Activated CD8-positive, alpha-beta T cell treated with anti-CD3 and anti-CD28 coated beads, Interleukin-2, amount 10 ng/mL, durations not matched to agents 7 days and 5 days (primary cell): ENCODE data around the gene TNFRSF1A. TPM values are rescaled to one million over a fixed set of nuclear protein-coding genes. Genes with fewer than 3 reads are reported as not detected.
"Not testable (repeated sequence)": the region's sequence is repeated elsewhere in the genome, so short reads cannot be mapped to it uniquely, and the experiment has no call there.

Experiments
- ATAC-seq: fragments of 150-1000 bp; cut with Tn5 transposase; one replicate; pipeline ENCODE4 v1.10.0; 2021; ENCODE audit warnings: moderate library complexity
- CTCF ChIA-PET: fragments of 350-600 bp; sonication (Branson Sonifier 250); formaldehyde crosslinking; loops from one replicate; lab custom pipeline; 2021; ENCODE audit warnings: antibody characterized with exemption; lab: Charles Lee
- POLR2A ChIA-PET: fragments of 350-600 bp; sonication (Branson Sonifier 250); formaldehyde crosslinking; loops from one replicate; lab custom pipeline; 2021; ENCODE audit warnings: antibody characterized with exemption; lab: Charles Lee
- DNase-seq: peaks from one replicate; pipeline ENCODE4 v3.0.0-alpha.2; 2020
- H3K27ac Mint-ChIP-seq: one replicate; pipeline ENCODE4 v1.8.0; 2021; ENCODE audit warnings: mild to moderate bottlenecking, mixed read lengths
- H3K27me3 Mint-ChIP-seq: one replicate; pipeline ENCODE4 v1.8.0; 2021; ENCODE audit warnings: low read depth, mixed read lengths
- H3K36me3 Mint-ChIP-seq: one replicate; pipeline ENCODE4 v1.8.0; 2021; ENCODE audit warnings: low read depth, mixed read lengths
- H3K4me1 Mint-ChIP-seq: one replicate; pipeline ENCODE4 v1.8.0; 2021; ENCODE audit warnings: low read depth, mixed read lengths
- H3K4me3 Mint-ChIP-seq: one replicate; pipeline ENCODE4 v1.8.0; 2021; ENCODE audit warnings: mild to moderate bottlenecking, mixed read lengths
- H3K9me3 Mint-ChIP-seq: one replicate; pipeline ENCODE4 v1.8.0; 2022; ENCODE audit warnings: mixed read lengths; ENCODE audit not compliant: insufficient read depth
- total RNA-seq, 2 experiments: library from RNA; stranded (reverse); gene quantifications; one replicate each; pipeline ENCODE4 v1.2.3, GENCODE V29; 2021

TNFRSF1A gene
- total RNA-seq, 2 experiments from 2014 or later: 58.8 to 63.4 TPM

- H3K27me3 Mint-ChIP-seq: not testable (repeated sequence)
These were observed 52.0 kb downstream of the TNFRSF1A start for GRCh38 chr12:6289906-6290305.

GRCh38 chr12:6289081-6289480 lies 52.8 kb downstream of the TNFRSF1A start:
- H3K27ac Mint-ChIP-seq, POLR2A ChIA-PET, H3K27me3 Mint-ChIP-seq, DNase-seq, ATAC-seq, H3K4me3 Mint-ChIP-seq, H3K36me3 Mint-ChIP-seq, H3K4me1 Mint-ChIP-seq, H3K9me3 Mint-ChIP-seq: not testable (repeated sequence)
- CTCF ChIA-PET: interaction anchor here (1.0 kb wide), 1 partner anchor 10 kb away, joined by 4 read pairs; no protein-coding TSS in a partner anchor

More at GRCh38 chr12:6289906-6290305, 52.0 kb downstream of the TNFRSF1A start:
- POLR2A ChIA-PET, H3K4me3 Mint-ChIP-seq, CTCF ChIA-PET, H3K9me3 Mint-ChIP-seq, H3K4me1 Mint-ChIP-seq, H3K36me3 Mint-ChIP-seq, H3K27ac Mint-ChIP-seq, ATAC-seq, DNase-seq: not testable (repeated sequence)

GRCh38 chr12:6288235-6288634 lies 53.6 kb downstream of the TNFRSF1A start:
- DNase-seq (no peak), ATAC-seq (no peak)
- no peak overlapping the region for H3K27ac Mint-ChIP-seq
- peaks cover 4% of the 10 kb centered on the region for H3K4me1 Mint-ChIP-seq
- CTCF ChIA-PET: interaction anchor here (0.6 to 2.9 kb wide), 4 partner anchors 9 to 93 kb away, joined by 3 to 16 read pairs (median 4); no protein-coding TSS in a partner anchor
- POLR2A ChIA-PET: interaction anchor here (0.7 kb wide), 1 partner anchor 498 kb away, joined by 4 read pairs; no protein-coding TSS in a partner anchor
- H3K9me3 Mint-ChIP-seq: no peaks in the 10 kb centered on the region
- peaks cover 2% of the 10 kb centered on the region for H3K27me3 Mint-ChIP-seq
- H3K36me3 Mint-ChIP-seq: no peaks in the 10 kb centered on the region
- H3K4me3 Mint-ChIP-seq: no peak overlapping the region

GRCh38 chr12:6285532-6286306 lies 56.2 kb downstream of the TNFRSF1A start:
- H3K27ac Mint-ChIP-seq: no peak overlapping the region
- H3K4me1 Mint-ChIP-seq: peaks cover 4% of the 10 kb centered on the region
- peaks cover 2% of the 10 kb centered on the region for H3K27me3 Mint-ChIP-seq
- POLR2A ChIA-PET: no interaction called here
- CTCF ChIA-PET: interaction anchor here (1.0 to 4.0 kb wide), 17 partner anchors 9 to 297 kb away, joined by 3 to 22 read pairs (median 6); no protein-coding TSS in a partner anchor
- no peaks in the 10 kb centered on the region for H3K9me3 Mint-ChIP-seq
- ATAC-seq (no peak), DNase-seq (no peak)
- H3K4me3 Mint-ChIP-seq: no peak overlapping the region
- no peaks in the 10 kb centered on the region for H3K36me3 Mint-ChIP-seq

- peak; percentile 86 for ATAC-seq
- Mint-ChIP-seq H3K9me3 (no peaks in the 10 kb centered on the region), H3K27ac (no peak overlapping the region), H3K27me3 (peaks cover 3% of the 10 kb centered on the region), H3K4me3 (no peak overlapping the region), H3K4me1 (peaks cover 4% of the 10 kb centered on the region), H3K36me3 (no peaks in the 10 kb centered on the region)
- CTCF ChIA-PET: interaction anchor here (0.6 to 4.0 kb wide), 23 partner anchors 9 to 299 kb away, joined by 3 to 22 read pairs (median 4); no protein-coding TSS in a partner anchor
- peak; percentile 71 for DNase-seq
- POLR2A ChIA-PET: no interaction called here
These were observed 56.8 kb downstream of the TNFRSF1A start for GRCh38 chr12:6285063-6285477.

- no peaks in the 10 kb centered on the region for H3K36me3 Mint-ChIP-seq
- H3K4me1 Mint-ChIP-seq: peaks cover 4% of the 10 kb centered on the region
- ChIA-PET CTCF (interaction anchor here (0.6 to 4.0 kb wide), 23 partner anchors 11 to 298 kb away, joined by 3 to 22 read pairs (median 4); no protein-coding TSS in a partner anchor), POLR2A (no interaction called here)
- peaks cover 8% of the 10 kb centered on the region for H3K27me3 Mint-ChIP-seq
- H3K9me3 Mint-ChIP-seq: no peaks in the 10 kb centered on the region
- H3K27ac Mint-ChIP-seq: no peak overlapping the region
- DNase-seq: no peak
- H3K4me3 Mint-ChIP-seq: no peak overlapping the region
- ATAC-seq: no peak
These were observed 57.6 kb downstream of the TNFRSF1A start for GRCh38 chr12:6284273-6284672.

GRCh38 chr12:6282453-6282840 lies 59.4 kb downstream of the TNFRSF1A start:
- H3K4me3 Mint-ChIP-seq: no peak overlapping the region
- ChIA-PET CTCF (interaction anchor here (0.8 to 4.0 kb wide), 3 partner anchors 81 to 218 kb away, joined by 3 to 20 read pairs (median 10); no protein-coding TSS in a partner anchor), POLR2A (no interaction called here)
- H3K36me3 Mint-ChIP-seq: no peaks in the 10 kb centered on the region
- H3K4me1 Mint-ChIP-seq: peaks cover 13% of the 10 kb centered on the region
- no peak for ATAC-seq
- DNase-seq: no peak
- H3K9me3 Mint-ChIP-seq: no peaks in the 10 kb centered on the region
- no peak overlapping the region for H3K27ac Mint-ChIP-seq
- H3K27me3 Mint-ChIP-seq: peaks cover 8% of the 10 kb centered on the region

- Mint-ChIP-seq H3K4me3 (no peak overlapping the region), H3K27ac (no peak overlapping the region), H3K9me3 (no peaks in the 10 kb centered on the region), H3K27me3 (peaks cover 17% of the 10 kb centered on the region), H3K36me3 (no peaks in the 10 kb centered on the region), H3K4me1 (peaks cover 13% of the 10 kb centered on the region)
- ChIA-PET CTCF (no interaction called here), POLR2A (no interaction called here)
- no peak for DNase-seq
- ATAC-seq: no peak
These were observed 60.6 kb downstream of the TNFRSF1A start for GRCh38 chr12:6281081-6281809.

GRCh38 chr12:6280672-6281071 lies 61.2 kb downstream of the TNFRSF1A start:
- H3K9me3 Mint-ChIP-seq: no peaks in the 10 kb centered on the region
- no peak for ATAC-seq
- H3K36me3 Mint-ChIP-seq: no peaks in the 10 kb centered on the region
- H3K4me1 Mint-ChIP-seq: peaks cover 13% of the 10 kb centered on the region
- H3K27me3 Mint-ChIP-seq: peaks cover 18% of the 10 kb centered on the region
- DNase-seq: no peak
- no peak overlapping the region for H3K4me3 Mint-ChIP-seq
- ChIA-PET POLR2A (interaction anchor here (0.6 kb wide), 1 partner anchor 66 kb away, joined by 3 read pairs; no protein-coding TSS in a partner anchor), CTCF (interaction anchor here (2.2 kb wide), 1 partner anchor 87 kb away, joined by 22 read pairs; no protein-coding TSS in a partner anchor)
- no peak overlapping the region for H3K27ac Mint-ChIP-seq

- Mint-ChIP-seq H3K4me3 (no peak overlapping the region), H3K27me3 (peaks cover 19% of the 10 kb centered on the region), H3K9me3 (no peaks in the 10 kb centered on the region), H3K4me1 (peaks cover 12% of the 10 kb centered on the region), H3K36me3 (no peaks in the 10 kb centered on the region), H3K27ac (no peak overlapping the region)
- no peak for ATAC-seq
- no peak for DNase-seq
- ChIA-PET CTCF (interaction anchor here (1.4 to 4.0 kb wide), 6 partner anchors 50 to 290 kb away, joined by 4 to 64 read pairs (median 14); no protein-coding TSS in a partner anchor), POLR2A (interaction anchor here (0.6 kb wide), 1 partner anchor 65 kb away, joined by 3 read pairs; no protein-coding TSS in a partner anchor)
These were observed 61.8 kb downstream of the TNFRSF1A start for GRCh38 chr12:6280053-6280469.

GRCh38 chr12:6279631-6280030 lies 62.2 kb downstream of the TNFRSF1A start:
- Mint-ChIP-seq H3K36me3 (no peaks in the 10 kb centered on the region), H3K9me3 (no peaks in the 10 kb centered on the region), H3K4me3 (no peak overlapping the region), H3K27ac (no peak overlapping the region), H3K27me3 (peaks cover 19% of the 10 kb centered on the region), H3K4me1 (peaks cover 9% of the 10 kb centered on the region)
- POLR2A ChIA-PET: no interaction called here
- CTCF ChIA-PET: interaction anchor here (0.8 to 4.0 kb wide), 21 partner anchors 7 to 1631 kb away, joined by 3 to 64 read pairs (median 4); partner anchors contain the start of genes AKAP3, CD9 and NDUFA9
- ATAC-seq (no peak), DNase-seq (no peak)
